Nephron progenitor cell (in vitro differentiated cells): ENCODE measurements around the gene NFIX.
A peak's percentile ranks its signal among the peaks of the same experiment; 100 is the strongest.

Source experiments
- DNase-seq: peaks from one replicate; pipeline ENCODE4 v3.0.0; 2021
- H3K27ac Mint-ChIP-seq: 2 replicates; pipeline ENCODE4 v1.8.0; 2021; ENCODE audit warnings: mild to moderate bottlenecking, moderate library complexity, mixed read lengths
- H3K27me3 Mint-ChIP-seq: 2 replicates; pipeline ENCODE4 v1.8.0; 2021; ENCODE audit warnings: mild to moderate bottlenecking, low read depth, mixed read lengths; ENCODE audit not compliant: poor library complexity
- H3K36me3 Mint-ChIP-seq: 2 replicates; pipeline ENCODE4 v1.8.0; 2021; ENCODE audit warnings: low read depth, mixed read lengths
- H3K4me1 Mint-ChIP-seq: 2 replicates; pipeline ENCODE4 v1.8.0; 2021; ENCODE audit warnings: mixed read lengths
- H3K4me3 Mint-ChIP-seq: 2 replicates; pipeline ENCODE4 v1.8.0; 2021; ENCODE audit warnings: mild to moderate bottlenecking, moderate library complexity, mixed read lengths
- H3K9me3 Mint-ChIP-seq: 2 replicates; pipeline ENCODE4 v1.8.0; 2021; ENCODE audit warnings: mild to moderate bottlenecking, moderate library complexity, mixed read lengths
- CTCF ChIP-seq: fragments of 200-600 bp; sonication (generic); IDR thresholded peaks from 2 replicates; pipeline ENCODE4 v1.5.0; 2021; ENCODE audit warnings: antibody characterized with exemption

NFIX gene

DNA sequence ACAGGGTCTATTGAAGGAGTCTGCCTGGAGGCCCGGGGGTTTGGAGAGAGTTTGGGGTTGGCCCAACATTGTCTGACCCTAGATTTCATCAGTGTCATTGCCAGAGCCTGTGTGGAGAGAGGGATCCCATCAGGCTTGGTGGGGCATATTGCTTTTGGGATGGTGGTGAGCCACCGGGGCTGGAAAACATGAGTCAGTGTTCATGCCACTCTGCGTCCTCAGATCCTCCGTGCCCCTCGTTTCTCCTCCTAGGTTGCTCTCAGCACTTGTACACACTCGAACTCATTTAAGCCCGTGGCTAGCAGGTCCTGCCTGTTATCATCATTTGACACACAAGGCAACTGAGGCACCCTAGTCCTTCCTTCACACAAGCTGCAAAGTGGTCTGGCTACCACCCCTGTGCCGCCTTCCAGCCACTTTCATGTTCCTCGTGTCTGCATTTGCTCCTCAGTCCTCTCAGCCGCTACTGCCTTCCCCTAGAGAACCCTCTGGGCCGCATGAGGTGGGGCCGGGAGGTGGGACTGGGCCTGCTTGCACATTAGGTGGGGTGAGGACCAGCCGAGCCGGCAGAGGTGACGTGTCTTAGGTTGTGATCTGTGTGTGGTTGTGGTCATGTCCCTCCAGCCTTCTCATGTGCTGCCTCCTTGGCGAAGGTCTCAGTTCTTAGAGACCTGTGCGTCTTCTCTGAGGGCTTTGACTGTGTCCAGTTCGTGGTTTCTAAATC lies 126.4 kb downstream of the NFIX start:
- no peaks in the 10 kb centered on the region for H3K27me3 Mint-ChIP-seq
- peaks cover 57% of the 10 kb centered on the region for H3K4me1 Mint-ChIP-seq
- H3K9me3 Mint-ChIP-seq: no peaks in the 10 kb centered on the region
- TF ChIP-seq CTCF: no peak
- H3K27ac Mint-ChIP-seq: peak overlapping the region; percentile 64
- H3K36me3 Mint-ChIP-seq: peaks cover 11% of the 10 kb centered on the region
- peak overlapping the region; percentile 54 for H3K4me3 Mint-ChIP-seq
- DNase-seq: no peak

DNA sequence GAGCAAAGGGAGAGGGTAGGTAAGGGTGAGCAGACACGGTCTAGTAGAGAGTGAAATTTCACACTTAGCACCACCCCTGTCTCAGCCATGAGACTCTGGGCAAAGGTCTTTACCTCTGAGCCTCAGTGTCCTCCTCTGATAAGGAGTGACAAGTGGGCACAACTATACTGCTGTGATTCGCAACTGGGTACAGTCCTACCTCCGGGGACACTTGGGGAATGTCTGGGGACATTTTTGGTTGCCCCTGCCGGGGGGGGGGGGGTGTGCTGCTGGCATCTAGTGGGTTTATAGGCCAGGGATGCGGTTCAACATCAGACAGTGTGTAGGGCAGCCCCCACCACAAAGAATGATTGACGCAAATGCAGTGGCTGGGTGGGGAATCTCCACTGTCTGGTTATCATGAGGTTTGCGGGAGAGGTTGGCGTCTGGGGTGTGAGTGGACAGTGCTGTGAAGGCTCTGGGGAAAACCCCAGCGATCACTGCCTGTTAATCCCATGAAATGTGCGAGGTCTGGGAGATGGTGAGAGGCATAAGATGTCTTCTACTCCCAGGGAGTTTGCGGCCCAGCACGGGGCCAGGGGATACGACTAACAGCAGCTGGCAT lies 127.1 kb downstream of the NFIX start:
- Mint-ChIP-seq H3K27me3 (no peaks in the 10 kb centered on the region), H3K4me1 (peaks cover 58% of the 10 kb centered on the region), H3K27ac (peak overlapping the region; percentile 87), H3K4me3 (peak overlapping the region; percentile 54), H3K36me3 (peaks cover 15% of the 10 kb centered on the region), H3K9me3 (no peaks in the 10 kb centered on the region)
- no peak for TF ChIP-seq CTCF
- DNase-seq: no peak

GRCh38 chr19:13122980-13123957 lies 128.0 kb downstream of the NFIX start:
- peaks cover 67% of the 10 kb centered on the region for H3K4me1 Mint-ChIP-seq
- peaks cover 15% of the 10 kb centered on the region for H3K36me3 Mint-ChIP-seq
- peak overlapping the region; percentile 87 for H3K27ac Mint-ChIP-seq
- DNase-seq: no peak
- no peaks in the 10 kb centered on the region for H3K27me3 Mint-ChIP-seq
- TF ChIP-seq CTCF: no peak
- no peak overlapping the region for H3K4me3 Mint-ChIP-seq
- no peaks in the 10 kb centered on the region for H3K9me3 Mint-ChIP-seq

DNA sequence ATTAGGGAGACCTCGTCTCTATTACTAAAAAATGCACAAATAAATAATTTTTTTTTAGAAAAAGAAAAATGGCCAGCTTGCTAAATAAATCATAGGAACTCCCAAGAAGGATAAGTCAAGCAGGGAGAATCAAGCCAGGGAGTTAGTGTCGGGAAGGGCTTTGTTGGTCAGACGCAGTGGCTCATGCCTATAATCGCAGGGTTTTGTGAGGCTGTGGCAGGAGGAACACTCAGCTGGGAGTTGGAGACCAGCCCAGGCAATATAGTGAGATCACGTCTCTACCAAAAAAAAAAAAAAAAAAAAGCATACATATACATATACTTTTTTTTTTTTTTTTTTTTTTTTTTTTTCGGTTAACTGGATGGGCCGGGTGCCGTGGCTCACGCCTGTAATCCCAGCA lies 131.8 kb downstream of the NFIX start:
- peaks cover 16% of the 10 kb centered on the region for H3K36me3 Mint-ChIP-seq
- TF ChIP-seq CTCF: no peak
- H3K4me3 Mint-ChIP-seq: no peak overlapping the region
- H3K27me3 Mint-ChIP-seq: no peaks in the 10 kb centered on the region
- no peaks in the 10 kb centered on the region for H3K9me3 Mint-ChIP-seq
- H3K27ac Mint-ChIP-seq: peak overlapping the region; percentile 39
- peaks cover 42% of the 10 kb centered on the region for H3K4me1 Mint-ChIP-seq
- no peak for DNase-seq

GRCh38 chr19:13127811-13128575 lies 132.7 kb downstream of the NFIX start:
- no peak for TF ChIP-seq CTCF

More at GRCh38 chr19:13127811-13128575, 132.7 kb downstream of the NFIX start:
- H3K27me3 Mint-ChIP-seq: no peaks in the 10 kb centered on the region
- no peaks in the 10 kb centered on the region for H3K9me3 Mint-ChIP-seq
- H3K36me3 Mint-ChIP-seq: peaks cover 21% of the 10 kb centered on the region
- no peak for DNase-seq
- peaks cover 32% of the 10 kb centered on the region for H3K4me1 Mint-ChIP-seq
- no peak overlapping the region for H3K4me3 Mint-ChIP-seq
- H3K27ac Mint-ChIP-seq: peak overlapping the region; percentile 83
